Activated naive CD8-positive, alpha-beta T cell treated with anti-CD3 and anti-CD28 coated beads, Interleukin-2, amount 10 ng/mL, durations not matched to agents 7 days and 5 days (primary cell): ENCODE measurements around the gene FHOD3. TPM values are rescaled to one million over a fixed set of nuclear protein-coding genes. Genes with fewer than 3 reads are reported as not detected.
"Not testable (repeated sequence)": the region's sequence is repeated elsewhere in the genome, so short reads cannot be mapped to it uniquely, and the experiment has no call there.

Source experiments
- ATAC-seq: fragments of 150-1000 bp; cut with Tn5 transposase; one replicate; pipeline ENCODE4 v1.10.0; 2021; ENCODE audit warnings: low read depth, moderate library complexity
- POLR2A ChIA-PET: fragments of 350-600 bp; sonication (Branson Sonifier 250); formaldehyde crosslinking; loops from one replicate; lab custom pipeline; 2021; ENCODE audit warnings: antibody characterized with exemption; lab: Charles Lee
- DNase-seq: peaks from one replicate; pipeline ENCODE4 v3.0.0; 2021
- H3K27ac Mint-ChIP-seq: one replicate; pipeline ENCODE4 v1.8.0; 2022; ENCODE audit warnings: mild to moderate bottlenecking, mixed read lengths
- H3K27me3 Mint-ChIP-seq: one replicate; pipeline ENCODE4 v1.8.0; 2022; ENCODE audit warnings: mild to moderate bottlenecking, moderate library complexity, mixed read lengths
- H3K36me3 Mint-ChIP-seq: one replicate; pipeline ENCODE4 v1.8.0; 2021; ENCODE audit warnings: mild to moderate bottlenecking, mixed read lengths
- H3K4me1 Mint-ChIP-seq: one replicate; pipeline ENCODE4 v1.8.0; 2021; ENCODE audit warnings: mixed read lengths
- H3K4me3 Mint-ChIP-seq: one replicate; pipeline ENCODE4 v1.8.0; 2022; ENCODE audit warnings: mild to moderate bottlenecking, moderate library complexity, mixed read lengths
- H3K9me3 Mint-ChIP-seq: one replicate; pipeline ENCODE4 v1.8.0; 2021; ENCODE audit warnings: mixed read lengths
- total RNA-seq, 2 experiments: library from RNA; stranded (reverse); gene quantifications; one replicate each; pipeline ENCODE4 v1.2.3, GENCODE V29; 2021

FHOD3 gene
- total RNA-seq, 2 experiments from 2014 or later: not detected

DNA sequence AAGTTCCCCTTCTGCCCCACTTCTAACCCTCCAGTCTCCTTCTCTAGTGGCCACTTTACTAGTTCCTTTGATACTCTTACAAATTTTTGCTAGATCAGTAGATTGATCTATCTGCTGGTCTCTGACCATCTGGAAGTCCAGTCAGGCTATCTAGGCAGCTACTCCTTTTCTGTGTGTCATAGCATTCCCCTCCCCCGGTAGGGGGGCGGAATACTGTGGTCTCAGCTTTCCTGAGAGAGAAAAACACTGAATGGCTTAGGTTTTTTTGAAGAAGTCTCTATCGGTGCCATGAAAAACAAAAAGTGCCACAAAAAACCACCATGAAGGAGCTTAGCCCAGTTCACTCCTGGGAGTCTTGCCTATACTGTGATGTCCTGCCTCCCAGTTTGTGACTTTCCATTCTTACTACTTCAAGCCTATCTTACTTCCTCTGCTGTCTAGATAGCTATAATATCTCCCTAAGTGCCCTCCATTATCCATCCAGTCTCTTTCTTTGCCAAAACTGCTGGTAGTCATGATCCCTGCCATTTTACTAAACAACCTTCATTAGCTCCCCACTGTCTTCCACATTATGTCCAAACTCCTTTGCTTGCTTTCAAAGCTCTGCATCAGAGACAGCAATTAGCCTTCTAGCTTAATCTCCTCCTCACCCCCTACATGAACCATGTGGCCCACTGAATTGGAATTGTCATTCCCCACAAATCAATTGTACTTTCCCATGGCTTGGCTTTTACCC lies 501.4 kb downstream of the FHOD3 start:
- Mint-ChIP-seq H3K27me3 (no peaks in the 10 kb centered on the region), H3K9me3 (no peaks in the 10 kb centered on the region), H3K36me3 (peaks cover 44% of the 10 kb centered on the region), H3K27ac (peak overlapping the region; percentile 11), H3K4me3 (no peak overlapping the region), H3K4me1 (no peaks in the 10 kb centered on the region)
- POLR2A ChIA-PET: no interaction called here
- ATAC-seq (no peak), DNase-seq (no peak)

DNA sequence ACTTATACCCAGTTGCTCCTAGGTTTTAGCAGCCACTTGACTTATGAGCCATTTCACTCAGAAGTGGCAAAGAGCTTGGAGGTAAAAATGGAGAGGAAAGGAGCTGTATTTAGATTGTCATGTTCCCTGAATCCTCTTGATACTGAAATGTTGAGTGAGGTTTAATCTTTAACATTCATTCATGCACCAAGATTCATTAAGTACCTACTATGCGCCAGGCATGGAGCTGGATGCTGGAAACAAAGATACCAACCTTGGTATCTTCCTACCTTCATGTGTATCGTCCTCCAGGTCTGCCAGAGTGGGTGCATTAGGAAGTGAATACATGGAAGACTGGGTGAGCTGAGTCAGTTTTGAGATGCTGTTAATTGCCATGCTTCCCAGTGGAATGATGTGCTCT lies 507.6 kb downstream of the FHOD3 start:
- DNase-seq (no peak), ATAC-seq (no peak)
- no peaks in the 10 kb centered on the region for H3K27me3 Mint-ChIP-seq
- POLR2A ChIA-PET: no interaction called here
- no peak overlapping the region for H3K4me3 Mint-ChIP-seq
- peaks cover 42% of the 10 kb centered on the region for H3K36me3 Mint-ChIP-seq
- no peak overlapping the region for H3K27ac Mint-ChIP-seq
- no peaks in the 10 kb centered on the region for H3K9me3 Mint-ChIP-seq
- peaks cover 5% of the 10 kb centered on the region for H3K4me1 Mint-ChIP-seq

DNA sequence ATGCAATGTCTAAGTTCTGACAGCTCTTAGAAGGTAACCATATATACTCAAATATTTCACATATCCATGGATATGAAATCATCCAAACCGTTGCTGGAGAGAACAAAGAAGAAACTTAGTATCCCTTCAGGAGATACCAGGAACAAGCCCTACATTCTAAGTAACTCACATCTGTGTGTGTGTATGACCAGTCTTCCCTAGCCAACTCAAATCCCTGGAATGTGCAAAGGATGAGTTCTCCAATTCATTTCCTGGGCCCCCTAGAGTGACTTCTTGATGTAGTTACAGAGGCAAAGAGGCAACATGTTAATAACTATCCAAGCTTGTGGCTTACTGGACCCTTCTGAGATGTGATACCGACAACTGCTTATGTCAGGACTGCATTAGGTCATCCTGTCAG lies 511.2 kb downstream of the FHOD3 start:
- H3K36me3 Mint-ChIP-seq: peaks cover 31% of the 10 kb centered on the region
- no peaks in the 10 kb centered on the region for H3K9me3 Mint-ChIP-seq

DNA sequence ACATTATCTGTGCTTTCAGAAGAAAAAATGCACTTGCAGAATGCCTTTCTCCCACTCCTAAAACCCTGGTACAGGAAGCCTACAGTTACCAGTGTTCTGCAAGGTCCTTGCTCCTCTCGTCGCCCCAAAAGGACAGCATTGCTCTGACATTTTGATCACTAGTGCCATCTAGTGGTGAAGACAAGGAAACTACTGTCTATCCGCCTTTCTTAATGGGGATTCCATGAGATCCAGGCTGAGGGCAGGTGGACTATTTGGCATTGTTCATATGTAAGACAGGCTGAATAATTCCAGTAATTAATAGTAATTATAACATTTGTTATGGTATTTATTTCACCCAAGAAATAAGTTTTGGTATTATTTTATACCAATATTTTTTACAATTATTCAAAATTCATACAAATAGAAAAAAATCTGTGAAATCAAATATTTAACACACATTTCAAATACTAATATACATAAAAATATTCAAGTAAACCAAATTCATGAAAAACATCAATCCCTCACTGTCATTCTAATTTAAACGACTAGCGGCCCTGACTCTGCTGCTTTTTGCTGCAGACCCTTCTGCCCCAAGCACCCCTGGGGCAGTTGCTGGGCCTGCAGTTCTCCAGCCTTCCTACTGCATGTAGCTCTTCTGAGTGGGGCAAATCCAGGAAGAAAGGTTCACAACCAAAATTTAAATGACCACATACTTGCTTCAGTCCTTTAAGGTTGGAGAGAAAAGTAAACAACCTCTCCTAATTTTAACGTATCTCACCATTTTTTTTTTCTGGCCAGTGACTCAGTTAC lies 512.3 kb downstream of the FHOD3 start:
- ATAC-seq: peak; percentile 87
- Mint-ChIP-seq H3K4me3 (no peak overlapping the region), H3K9me3 (no peaks in the 10 kb centered on the region), H3K36me3 (peaks cover 24% of the 10 kb centered on the region), H3K27me3 (no peaks in the 10 kb centered on the region), H3K4me1 (peaks cover 8% of the 10 kb centered on the region), H3K27ac (no peak overlapping the region)
- no peak for DNase-seq
- POLR2A ChIA-PET: no interaction called here

More for the DNA sequence above, 511.2 kb downstream of the FHOD3 start:
- Mint-ChIP-seq H3K4me1 (peaks cover 8% of the 10 kb centered on the region), H3K27me3 (no peaks in the 10 kb centered on the region), H3K27ac (no peak overlapping the region), H3K4me3 (no peak overlapping the region)
- DNase-seq (no peak), ATAC-seq (no peak)
- POLR2A ChIA-PET: no interaction called here

DNA sequence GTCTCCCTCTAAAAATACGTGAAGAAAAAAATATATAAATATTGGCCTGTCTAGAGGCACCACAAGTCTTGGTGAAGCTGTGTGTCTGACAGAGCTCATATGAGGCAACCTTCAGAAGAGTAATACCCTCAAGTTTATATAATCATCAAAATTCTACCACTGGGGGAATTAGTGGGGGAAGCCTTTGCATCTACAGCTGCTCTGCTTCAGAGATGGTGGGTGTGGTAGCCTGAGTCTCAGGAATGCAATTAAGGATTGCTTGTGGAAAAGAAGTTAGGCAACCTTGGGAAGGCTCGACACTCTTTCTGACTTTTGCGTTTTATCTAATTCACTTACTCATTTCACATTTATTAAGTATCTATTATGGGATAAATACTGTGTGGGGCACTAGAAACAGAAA lies 513.9 kb downstream of the FHOD3 start:
- Mint-ChIP-seq H3K4me1 (peaks cover 8% of the 10 kb centered on the region), H3K27me3 (no peaks in the 10 kb centered on the region), H3K4me3 (no peak overlapping the region), H3K27ac (no peak overlapping the region), H3K9me3 (no peaks in the 10 kb centered on the region), H3K36me3 (peaks cover 16% of the 10 kb centered on the region)
- DNase-seq (no peak), ATAC-seq (no peak)
- POLR2A ChIA-PET: no interaction called here

DNA sequence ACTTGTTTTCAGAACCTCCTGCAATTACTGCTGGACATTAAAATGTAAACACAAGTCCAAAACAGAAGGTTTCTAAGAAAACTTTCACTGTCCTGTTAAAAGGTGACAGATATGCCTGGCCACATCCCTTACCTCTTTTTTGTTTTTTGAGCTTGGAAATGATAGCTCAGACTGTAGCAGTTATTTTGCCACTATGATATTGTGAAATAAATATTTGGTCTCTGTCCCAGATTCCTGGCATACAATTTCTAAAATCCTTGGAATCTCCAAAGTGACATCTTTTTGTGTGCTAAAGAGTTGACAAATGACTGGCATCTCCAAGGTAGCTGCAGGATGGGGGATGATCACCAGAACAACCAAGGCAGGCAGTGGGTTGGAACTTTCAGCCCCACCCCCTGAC lies 514.4 kb downstream of the FHOD3 start:
- Mint-ChIP-seq H3K27ac (no peak overlapping the region), H3K9me3 (no peaks in the 10 kb centered on the region), H3K4me3 (no peak overlapping the region), H3K27me3 (no peaks in the 10 kb centered on the region), H3K4me1 (peaks cover 8% of the 10 kb centered on the region), H3K36me3 (peaks cover 14% of the 10 kb centered on the region)
- DNase-seq (no peak), ATAC-seq (no peak)
- POLR2A ChIA-PET: no interaction called here

DNA sequence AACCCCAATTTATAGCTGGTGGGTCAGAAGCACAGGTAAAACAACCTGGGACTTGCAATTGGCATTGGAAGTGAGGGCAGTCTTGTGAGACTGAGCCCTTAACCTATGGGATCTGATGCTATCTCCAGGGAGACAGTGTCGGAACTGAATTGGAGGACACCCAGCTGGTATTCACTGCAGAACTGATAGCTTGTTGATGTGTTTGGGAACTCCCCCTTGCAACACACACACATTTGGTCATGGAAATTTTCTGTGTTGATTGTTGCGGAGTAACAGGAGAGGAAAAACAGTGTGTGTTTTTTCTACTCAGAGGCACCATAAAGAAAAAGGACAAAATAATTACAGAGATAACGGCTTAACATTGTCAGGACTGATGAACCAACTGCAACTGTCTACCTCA lies 515.2 kb downstream of the FHOD3 start:
- Mint-ChIP-seq H3K27ac (no peak overlapping the region), H3K36me3 (peaks cover 11% of the 10 kb centered on the region), H3K27me3 (no peaks in the 10 kb centered on the region), H3K9me3 (no peaks in the 10 kb centered on the region), H3K4me1 (peaks cover 6% of the 10 kb centered on the region), H3K4me3 (no peak overlapping the region)
- ATAC-seq: no peak
- POLR2A ChIA-PET: no interaction called here
- no peak for DNase-seq

DNA sequence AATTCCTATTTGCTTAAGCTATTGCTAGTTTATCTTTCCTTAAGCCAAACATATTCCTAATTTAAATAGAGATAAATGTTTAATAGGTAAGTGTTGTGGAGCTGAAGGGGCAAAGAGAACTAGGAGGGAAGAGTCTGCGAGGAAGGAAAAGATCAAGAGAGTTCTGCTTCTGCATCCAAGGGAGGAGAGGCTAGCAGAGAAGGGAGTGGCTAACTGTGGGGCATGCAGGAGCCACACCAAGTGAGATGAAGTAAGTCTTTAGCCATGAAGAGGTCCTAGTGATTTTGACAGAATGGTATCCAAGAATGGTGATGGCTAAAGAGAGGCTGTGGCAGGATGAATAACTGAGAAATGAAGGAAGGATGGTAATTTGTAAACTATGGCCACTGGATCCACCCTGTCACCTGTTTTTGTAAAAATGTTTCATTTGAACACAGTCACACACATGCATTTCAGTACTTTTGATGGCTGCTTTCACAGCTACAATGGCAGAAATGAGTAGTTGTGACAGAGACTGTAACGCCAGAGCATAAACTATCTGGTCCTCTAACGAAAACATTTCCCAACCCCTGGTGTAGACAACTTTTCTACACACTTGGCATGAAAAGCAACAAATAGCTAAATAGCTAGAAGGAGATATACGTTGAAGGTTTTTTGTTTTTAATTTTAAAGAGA lies 515.7 kb downstream of the FHOD3 start:
- POLR2A ChIA-PET: no interaction called here
- H3K4me1 Mint-ChIP-seq: peaks cover 6% of the 10 kb centered on the region
- H3K27ac Mint-ChIP-seq: peak overlapping the region; percentile 44

DNA sequence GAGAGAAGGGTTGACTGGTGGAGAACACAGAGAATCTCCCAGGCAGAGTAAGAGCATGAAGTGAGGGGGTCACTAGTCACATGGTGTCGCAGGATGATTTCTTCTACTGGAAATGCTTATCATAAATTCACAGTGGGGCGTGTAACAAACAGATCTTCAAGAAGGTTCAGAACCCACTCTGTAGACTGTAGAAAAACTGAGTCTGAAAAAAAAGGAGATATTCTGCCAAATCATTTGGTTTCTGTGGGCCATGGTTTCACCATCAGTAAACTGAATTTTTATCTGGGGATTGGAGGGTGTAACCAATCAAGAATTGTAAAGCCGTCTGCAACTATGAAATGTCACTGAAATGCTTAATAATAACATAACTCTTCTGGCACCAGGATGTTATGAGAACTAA lies 516.3 kb downstream of the FHOD3 start:
- ATAC-seq (no peak), DNase-seq (no peak)
- peaks cover 6% of the 10 kb centered on the region for H3K4me1 Mint-ChIP-seq
- H3K36me3 Mint-ChIP-seq: peaks cover 12% of the 10 kb centered on the region
- H3K4me3 Mint-ChIP-seq: no peak overlapping the region
- H3K27ac Mint-ChIP-seq: no peak overlapping the region
- H3K27me3 Mint-ChIP-seq: no peaks in the 10 kb centered on the region
- POLR2A ChIA-PET: no interaction called here
- H3K9me3 Mint-ChIP-seq: no peaks in the 10 kb centered on the region

More for the DNA sequence above, 515.7 kb downstream of the FHOD3 start:
- Mint-ChIP-seq H3K36me3 (peaks cover 11% of the 10 kb centered on the region), H3K4me3 (no peak overlapping the region), H3K27me3 (no peaks in the 10 kb centered on the region), H3K9me3 (no peaks in the 10 kb centered on the region)
- ATAC-seq (no peak), DNase-seq (no peak)

DNA sequence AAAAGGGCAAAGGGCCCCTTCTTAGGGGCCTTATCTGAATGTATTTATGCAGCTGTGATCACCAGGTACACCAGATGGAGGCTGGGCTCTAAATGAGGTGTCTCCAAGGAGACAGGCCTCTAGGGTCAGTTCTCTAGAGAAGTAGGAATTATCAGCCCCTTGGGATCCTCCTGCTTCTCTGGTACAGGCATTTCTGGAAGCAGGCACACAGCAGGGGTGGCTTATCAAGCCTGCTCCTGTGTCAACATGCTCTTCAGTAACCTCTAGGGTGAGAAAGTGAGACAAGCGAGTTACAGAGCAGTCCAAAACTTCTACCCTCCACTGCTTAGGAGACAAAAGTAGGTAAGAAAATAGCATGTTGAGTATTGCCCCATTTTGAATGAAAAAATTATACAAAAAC lies 517.5 kb downstream of the FHOD3 start:
- Mint-ChIP-seq H3K4me3 (no peak overlapping the region), H3K27me3 (no peaks in the 10 kb centered on the region), H3K27ac (no peak overlapping the region), H3K9me3 (no peaks in the 10 kb centered on the region), H3K4me1 (peaks cover 3% of the 10 kb centered on the region), H3K36me3 (peaks cover 14% of the 10 kb centered on the region)
- no peak for ATAC-seq
- POLR2A ChIA-PET: no interaction called here
- DNase-seq: no peak

DNA sequence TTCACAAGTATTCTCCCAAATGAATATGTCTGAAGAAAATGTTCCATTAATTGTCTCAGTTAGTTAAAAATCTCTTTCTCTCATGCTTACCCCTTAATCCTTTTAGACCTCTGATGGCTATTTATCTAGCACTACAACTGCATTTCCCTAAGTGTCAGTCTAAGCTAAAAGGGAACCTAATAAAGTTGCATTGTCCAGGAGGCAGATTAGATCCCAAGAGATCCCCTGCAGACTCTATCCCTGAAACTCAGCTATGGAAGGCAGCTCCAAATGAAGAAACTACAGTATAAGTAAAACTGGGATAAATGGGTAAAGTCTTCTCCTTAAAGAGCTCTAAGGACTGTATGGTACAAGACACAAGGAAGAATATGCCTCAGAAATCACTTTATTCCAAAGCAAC lies 518.6 kb downstream of the FHOD3 start:
- H3K4me1 Mint-ChIP-seq, DNase-seq, H3K36me3 Mint-ChIP-seq, H3K27ac Mint-ChIP-seq, H3K27me3 Mint-ChIP-seq, ATAC-seq, POLR2A ChIA-PET, H3K4me3 Mint-ChIP-seq, H3K9me3 Mint-ChIP-seq: not testable (repeated sequence)

DNA sequence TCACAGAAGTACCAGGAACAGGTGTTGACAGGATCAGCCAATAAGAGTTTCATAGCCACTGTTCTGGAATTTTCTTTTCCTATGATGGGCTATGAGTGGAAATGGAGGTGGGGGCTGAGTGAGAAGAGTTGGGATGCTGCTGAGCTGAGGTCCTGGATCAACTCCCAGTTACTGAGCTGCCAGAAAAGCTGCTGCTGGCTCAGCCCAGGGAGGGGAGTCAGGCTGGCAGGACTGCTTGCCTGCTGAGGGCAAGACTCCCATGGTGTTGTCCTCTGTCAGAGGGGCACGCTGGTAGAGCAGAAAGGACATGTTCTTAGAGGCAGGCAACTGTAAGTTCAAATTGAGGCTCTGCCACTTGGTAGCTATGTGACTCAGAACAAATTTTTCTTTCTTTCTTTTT lies 519.5 kb downstream of the FHOD3 start:
- no peaks in the 10 kb centered on the region for H3K27me3 Mint-ChIP-seq
- H3K4me3 Mint-ChIP-seq: no peak overlapping the region
- no peak for ATAC-seq
- peaks cover 6% of the 10 kb centered on the region for H3K4me1 Mint-ChIP-seq
- no peaks in the 10 kb centered on the region for H3K9me3 Mint-ChIP-seq
- POLR2A ChIA-PET: interaction anchor here (1.4 kb wide), 1 partner anchor 12 kb away, joined by 5 read pairs; the partner anchor contains the start of genes KIAA1328 and TPGS2
- H3K27ac Mint-ChIP-seq: no peak overlapping the region
- DNase-seq: no peak
- peaks cover 15% of the 10 kb centered on the region for H3K36me3 Mint-ChIP-seq

DNA sequence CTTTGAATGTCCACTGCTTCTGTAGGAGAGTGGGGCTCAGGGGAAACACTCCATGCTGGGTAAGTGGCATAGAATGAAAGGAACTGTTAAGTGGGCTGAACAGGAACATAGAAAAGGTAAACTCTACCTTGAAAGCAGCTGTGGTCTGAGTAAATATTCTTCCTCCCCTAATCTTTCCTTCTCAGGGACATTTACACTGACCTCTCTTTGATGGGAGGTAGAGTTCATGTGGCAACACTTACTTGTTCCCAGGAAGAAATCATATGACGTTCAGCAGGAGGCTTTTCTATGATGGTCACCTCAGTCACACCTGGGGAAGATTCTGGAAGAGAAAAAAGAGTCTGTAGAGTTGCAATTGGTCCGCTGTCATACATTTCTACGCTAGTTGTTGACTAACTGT lies 521.1 kb downstream of the FHOD3 start:
- no peak overlapping the region for H3K27ac Mint-ChIP-seq
- no peak overlapping the region for H3K4me3 Mint-ChIP-seq
- no peaks in the 10 kb centered on the region for H3K9me3 Mint-ChIP-seq
- no peak for DNase-seq
- H3K36me3 Mint-ChIP-seq: peaks cover 20% of the 10 kb centered on the region
- ATAC-seq: no peak
- no peaks in the 10 kb centered on the region for H3K27me3 Mint-ChIP-seq
- H3K4me1 Mint-ChIP-seq: peaks cover 3% of the 10 kb centered on the region
- POLR2A ChIA-PET: no interaction called here
